Activated effector memory CD4-positive, alpha-beta T cell treated with anti-CD3 and anti-CD28 coated beads, Interleukin-2, amount 50 U/mL, for 16 hours (primary cell): ENCODE data around the gene TM7SF3.
"Not testable (repeated sequence)": the region's sequence is repeated elsewhere in the genome, so short reads cannot be mapped to it uniquely, and the experiment has no call there.

Source experiments
- DNase-seq: peaks from one replicate; pipeline ENCODE4 v3.0.0-alpha.2; 2020

Gene TM7SF3

GRCh38 chr12:26976687-26977086 lies 37.5 kb downstream of the TM7SF3 start:
- no peak for DNase-seq

GRCh38 chr12:26971963-26972362 lies 42.2 kb downstream of the TM7SF3 start:
- DNase-seq: peak; percentile 83

- DNase-seq: no peak
These were observed 44.0 kb downstream of the TM7SF3 start for GRCh38 chr12:26970136-26970535.

- no peak for DNase-seq
These were observed 47.3 kb downstream of the TM7SF3 start for GRCh38 chr12:26966842-26967241.

GRCh38 chr12:26963413-26963812 lies 50.8 kb downstream of the TM7SF3 start:
- DNase-seq: no peak

GRCh38 chr12:26961803-26962202 lies 52.4 kb downstream of the TM7SF3 start:
- no peak for DNase-seq

- DNase-seq: not testable (repeated sequence)
These were observed 52.8 kb downstream of the TM7SF3 start for GRCh38 chr12:26961391-26961790.

GRCh38 chr12:26954027-26954426 lies 60.2 kb downstream of the TM7SF3 start:
- DNase-seq: no peak

DNA sequence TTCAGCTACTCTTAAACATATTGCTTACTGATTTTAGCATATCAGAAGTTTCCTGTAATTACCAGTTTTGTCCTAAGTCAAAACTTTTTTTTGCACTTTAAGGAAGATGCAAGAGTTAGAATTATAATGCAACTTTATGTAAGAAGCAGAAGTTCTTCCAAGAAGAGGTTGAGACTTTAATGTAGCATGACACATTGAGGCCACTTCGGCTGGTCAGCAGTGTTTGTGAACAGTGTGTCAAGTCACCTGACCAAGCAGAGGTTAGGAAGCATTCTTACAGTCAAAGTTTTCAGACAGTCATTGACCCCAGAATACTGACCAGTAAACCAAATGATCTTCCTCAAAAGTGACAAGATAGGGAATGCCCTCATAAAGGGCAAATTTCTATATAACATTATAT lies 60.7 kb downstream of the TM7SF3 start:
- DNase-seq: no peak

- no peak for DNase-seq
These were observed 65.9 kb downstream of the TM7SF3 start for GRCh38 chr12:26948309-26948708.

GRCh38 chr12:26941215-26941594 lies 73.0 kb downstream of the TM7SF3 start:
- no peak for DNase-seq

DNA sequence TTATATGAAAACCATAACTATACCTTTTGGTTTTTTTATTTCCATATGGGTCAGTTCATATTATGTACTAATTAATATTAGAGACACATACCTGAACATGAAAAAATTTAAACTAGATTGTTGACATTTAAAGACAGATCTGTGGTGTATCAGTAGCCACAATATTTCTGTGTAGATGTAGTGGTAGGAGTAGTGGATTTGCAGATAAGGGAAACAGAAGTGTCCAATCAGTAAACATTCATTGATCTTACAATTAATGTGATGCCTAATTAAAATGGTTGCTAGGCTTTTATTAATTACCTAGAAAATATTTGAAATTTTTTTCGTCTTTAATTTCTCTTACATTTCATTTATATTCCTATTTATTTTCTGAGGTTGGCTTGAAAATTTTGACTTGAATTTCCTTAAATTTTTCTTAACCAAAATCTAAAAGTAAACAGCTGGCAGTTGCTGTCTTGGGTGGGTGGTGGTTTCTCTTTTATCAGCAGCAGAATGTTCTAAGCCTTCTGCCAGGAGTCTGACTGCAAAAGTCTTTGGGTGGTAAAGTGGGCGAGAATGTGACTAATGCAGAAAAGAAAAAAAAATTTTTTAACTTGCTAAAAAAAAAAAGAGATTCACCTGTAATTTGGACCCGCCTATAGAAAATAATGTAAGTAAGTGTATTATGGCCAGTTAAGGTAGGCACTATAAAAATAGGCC lies 73.5 kb downstream of the TM7SF3 start:
- DNase-seq: no peak

DNA sequence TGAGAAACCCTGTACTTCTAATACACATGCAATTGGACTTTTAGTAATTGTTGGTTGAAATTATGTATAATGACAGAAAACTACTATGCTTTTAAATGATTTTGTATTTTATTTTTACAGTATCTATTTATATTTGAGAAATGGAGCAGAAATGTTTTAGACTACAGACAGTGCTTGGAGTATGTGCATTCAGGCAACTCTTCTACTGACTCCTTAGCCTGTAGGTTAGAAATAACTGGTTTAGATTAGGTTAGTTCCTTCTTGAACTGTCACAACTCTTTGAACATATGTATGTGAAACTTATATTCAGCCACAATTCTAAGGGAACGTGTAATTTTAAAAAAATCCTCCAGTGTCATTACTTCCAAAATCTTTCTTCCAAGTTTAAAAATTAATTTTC lies 74.2 kb downstream of the TM7SF3 start:
- no peak for DNase-seq

- no peak for DNase-seq
These were observed 74.9 kb downstream of the TM7SF3 start for GRCh38 chr12:26939192-26939832.

DNA sequence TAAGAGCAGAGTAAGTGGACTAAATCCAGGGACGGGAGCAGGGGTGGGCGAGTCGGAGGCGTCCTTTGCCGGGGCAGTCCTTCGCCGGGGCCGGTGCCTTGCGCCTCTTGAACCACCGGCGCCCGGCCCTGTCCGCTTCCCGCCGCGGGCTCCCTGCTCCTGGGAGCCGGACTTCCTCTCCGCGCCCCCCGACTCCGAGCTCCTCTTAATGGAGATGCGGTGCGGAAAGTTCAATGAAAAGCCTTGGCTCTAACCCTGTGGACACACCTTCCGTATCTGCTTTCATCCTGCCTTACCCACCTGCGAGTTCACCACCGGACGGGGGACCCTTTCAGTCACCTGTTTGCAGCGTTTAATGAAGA lies 75.5 kb downstream of the TM7SF3 start:
- no peak for DNase-seq

- peak; percentile 98 for DNase-seq
These were observed 76.1 kb downstream of the TM7SF3 start, which contains the start of the genes FGFR1OP2 and INTS13 for GRCh38 chr12:26937863-26938700. Gene FGFR1OP2 (plus strand): TSS chr12:26938470. CDS start chr12:26954159, 15,689 bp downstream. Gene INTS13 (minus strand): TSS chr12:26937981. CDS start chr12:26936803, 1,178 bp downstream.

DNA sequence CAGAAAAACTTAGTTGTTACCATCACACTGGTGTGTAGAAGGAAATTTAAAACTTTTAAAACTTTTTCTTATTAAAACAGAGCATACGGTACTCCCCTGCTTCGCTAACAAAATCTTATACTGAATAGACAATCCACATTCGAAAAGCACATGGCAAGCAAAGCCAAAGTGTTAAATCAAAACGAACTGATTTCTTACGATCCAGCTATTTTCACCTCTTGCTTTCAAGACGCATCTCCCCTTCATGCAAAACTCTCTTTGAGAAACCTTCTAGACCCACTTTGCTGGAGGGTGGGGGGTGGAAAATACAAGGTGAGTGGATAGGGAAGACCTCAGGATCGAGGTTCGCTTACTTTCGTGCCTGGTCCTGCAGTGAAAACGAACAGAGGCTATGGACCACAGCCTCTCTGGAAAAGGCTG lies 76.7 kb downstream of the TM7SF3 start:
- no peak for DNase-seq

DNA sequence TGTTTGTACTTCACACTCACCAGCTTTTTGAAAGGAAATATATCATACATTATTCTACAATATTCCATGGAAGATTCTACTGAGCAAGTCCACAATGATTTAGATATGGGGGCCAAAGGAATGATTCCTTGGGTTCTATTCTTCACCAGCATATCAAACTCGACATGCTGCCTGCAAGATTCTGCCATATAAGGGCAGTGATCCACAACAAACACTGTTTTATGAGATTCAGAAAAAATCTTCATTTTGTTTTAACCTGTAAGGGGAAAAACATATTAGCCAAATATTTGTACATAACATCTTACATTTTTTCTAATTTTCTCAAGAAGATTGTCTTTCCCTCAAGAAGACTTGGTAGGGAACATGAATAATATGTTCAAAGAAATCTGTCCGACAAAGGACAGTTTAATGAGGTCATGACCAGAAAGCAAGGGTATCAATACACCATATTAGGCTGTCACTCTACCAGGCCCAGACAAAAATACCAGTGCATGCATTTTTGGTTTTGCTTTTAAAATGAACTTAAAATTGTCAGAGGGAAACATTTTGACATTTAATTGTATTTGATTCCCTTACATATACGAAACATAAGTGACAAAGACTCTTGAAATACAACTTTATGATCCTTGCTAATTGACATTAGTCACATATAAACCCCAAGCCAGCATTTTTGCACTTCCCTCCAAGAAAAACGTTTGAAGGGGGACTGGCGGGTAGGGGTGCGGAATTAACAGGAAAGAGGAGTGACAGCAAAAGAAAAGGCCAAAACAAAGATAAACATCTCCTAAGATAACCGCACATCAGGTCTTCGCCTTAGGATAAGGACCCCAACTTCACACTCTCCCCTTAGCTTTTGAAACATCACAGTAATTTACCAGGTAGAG lies 77.4 kb downstream of the TM7SF3 start:
- DNase-seq: peak; percentile 69

GRCh38 chr12:26935636-26936378 lies 78.4 kb downstream of the TM7SF3 start:
- DNase-seq: no peak

DNA sequence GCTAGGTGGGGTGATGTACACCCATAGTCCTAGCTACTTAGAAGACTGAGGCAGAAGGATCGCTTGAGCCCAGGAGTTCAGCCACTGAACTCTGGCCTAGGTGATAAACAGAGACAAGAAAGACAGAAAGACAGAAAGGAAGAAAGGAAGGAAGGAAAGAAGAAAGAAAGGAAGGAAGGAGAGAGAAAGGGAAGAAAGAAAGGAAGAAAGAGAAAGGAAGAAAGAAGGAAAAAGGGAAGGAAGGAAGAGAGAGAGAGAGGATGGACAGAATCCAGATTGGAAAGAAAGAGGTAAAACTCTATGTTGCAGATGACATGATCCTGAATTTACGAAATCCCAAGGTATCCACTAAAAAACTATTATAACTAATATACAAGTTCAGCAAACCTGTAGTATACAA lies 84.6 kb downstream of the TM7SF3 start:
- no peak for DNase-seq

DNA sequence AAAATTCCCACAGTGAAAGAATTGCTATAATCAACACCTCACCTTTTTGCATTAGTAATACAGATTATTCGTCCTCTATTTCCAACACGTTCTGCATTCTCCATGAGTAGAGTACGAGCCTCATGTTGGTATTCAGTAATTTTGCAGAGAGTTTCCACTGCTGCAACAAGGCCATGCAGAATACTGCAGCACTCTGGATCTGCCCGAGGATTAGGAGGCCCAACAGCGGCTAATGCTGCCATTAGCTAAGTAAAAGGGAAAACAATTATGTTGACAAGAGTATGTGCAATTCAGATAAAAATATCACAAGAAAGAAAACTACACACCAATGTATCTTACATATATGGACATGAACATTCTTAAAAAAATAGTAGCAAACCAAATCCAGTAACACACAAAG lies 85.5 kb downstream of the TM7SF3 start:
- DNase-seq: no peak
